ENCODE measurements around the gene HIRA. TPM values are rescaled to one million over a fixed set of nuclear protein-coding genes. Genes with fewer than 3 reads are reported as not detected.

The HIRA gene
- polyA plus RNA-seq, 3 donors = 1.8 to 20.7 (median 2.6) TPM

- Mint-ChIP-seq H3K4me3 (no peak overlapping the region), H3K27me3 (ENCODE audit: low read depth in 3 of 3) (peaks cover 0 to 2% (median 0%) of the 10 kb centered on the region in 3 donors), H3K9me3 (no peaks in the 10 kb centered on the region), H3K27ac (peak overlapping the region in 1 of 7 donors; percentile 1), H3K4me1 (peaks cover 29% of the 10 kb centered on the region), H3K36me3 (peaks cover 15 to 40% of the 10 kb centered on the region in 2 donors)
- intact Hi-C loops (cut with micrococcal nuclease) = no loop called here
- Histone ChIP-seq H3K27ac (ENCODE audit: low read depth in 1 of 2, low read length in 2 of 2) (no peak overlapping the region), H3K4me1 (ENCODE audit: control insufficient read depth in 1 of 2, insufficient read depth in 2 of 2, low read length in 2 of 2) (peaks cover 29 to 31% of the 10 kb centered on the region in 2 donors), H3K27me3 (ENCODE audit: control insufficient read depth in 2 of 2, insufficient read depth in 2 of 2, low read length in 2 of 2) (no peaks in the 10 kb centered on the region), H3K9ac (ENCODE audit: insufficient read depth, low read length, poor library complexity, severe bottlenecking) (no peak overlapping the region), H2AFZ (ENCODE audit: insufficient read depth, low read depth, low read length, poor library complexity, severe bottlenecking) (no peak overlapping the region), H3K79me2 (ENCODE audit: insufficient read depth, low read length) (peaks cover 24% of the 10 kb centered on the region), H4K20me1 (ENCODE audit: insufficient read depth, low read length) (peaks cover 11% of the 10 kb centered on the region), H3K4me2 (replicated peaks; ENCODE audit: extremely low read depth, low read length, poor library complexity, severe bottlenecking) (no peak overlapping the region), H3K36me3 (replicated peaks in 1 of 2; ENCODE audit: control insufficient read depth in 1 of 2, insufficient read depth in 2 of 2, low read length in 2 of 2) (peaks cover 13 to 36% of the 10 kb centered on the region in 2 donors), H3K9me3 (replicated peaks in 1 of 2; ENCODE audit: control insufficient read depth in 1 of 2, insufficient read depth in 1 of 2, low read length in 2 of 2) (no peaks in the 10 kb centered on the region), H3K4me3 (replicated peaks in 1 of 3; ENCODE audit: low read depth in 2 of 3, low read length in 3 of 3) (no peak overlapping the region)
- TF ChIP-seq CTCF (IDR thresholded peaks at IDR 0.05) = no peak
- no CpG with 5 or more reads among the region's 2 CpGs for WGBS (ENCODE audit: insufficient coverage)
- DNase-seq = no peak
These were observed 3.5 kb upstream of the HIRA start for GRCh38 chr22:19434829-19435580.

DNA sequence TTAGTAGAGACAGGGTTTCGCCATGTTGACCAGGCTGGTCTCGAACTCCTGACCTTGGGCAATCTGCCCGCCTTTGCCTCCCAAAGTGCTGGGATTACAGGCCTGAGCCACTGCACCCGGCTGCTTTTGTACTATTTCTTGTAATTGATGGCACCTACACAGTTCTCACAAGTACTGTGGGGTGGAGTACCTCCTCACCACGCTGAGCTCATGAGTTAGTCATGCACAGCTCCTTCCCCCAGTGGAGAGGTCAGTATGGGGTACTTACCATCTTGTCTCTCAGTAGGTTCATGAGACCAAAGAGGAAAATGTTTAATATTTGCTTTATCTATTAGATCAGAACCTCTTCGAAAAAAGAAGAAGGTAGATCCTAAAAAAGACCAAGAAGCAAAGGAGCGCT lies 2.9 kb upstream of the HIRA start:
- DNase-seq = no peak
- no peak overlapping the region for H3K9ac ChIP-seq (ENCODE audit: insufficient read depth, low read length, poor library complexity, severe bottlenecking)
- intact Hi-C loops (cut with micrococcal nuclease) = no loop called here

More for the DNA sequence above, 2.9 kb upstream of the HIRA start:
- Mint-ChIP-seq H3K9me3 (no peaks in the 10 kb centered on the region), H3K4me3 (no peak overlapping the region), H3K27me3 (ENCODE audit: low read depth in 3 of 3) (peaks cover 0 to 2% (median 0%) of the 10 kb centered on the region in 3 donors), H3K4me1 (peaks cover 35% of the 10 kb centered on the region), H3K27ac (no peak overlapping the region), H3K36me3 (peaks cover 13 to 36% of the 10 kb centered on the region in 2 donors)
- Histone ChIP-seq H3K27me3 (ENCODE audit: control insufficient read depth in 2 of 2, insufficient read depth in 2 of 2, low read length in 2 of 2) (no peaks in the 10 kb centered on the region), H2AFZ (ENCODE audit: insufficient read depth, low read depth, low read length, poor library complexity, severe bottlenecking) (no peak overlapping the region), H4K20me1 (ENCODE audit: insufficient read depth, low read length) (peaks cover 13% of the 10 kb centered on the region), H3K79me2 (ENCODE audit: insufficient read depth, low read length) (peaks cover 30% of the 10 kb centered on the region), H3K4me2 (replicated peaks; ENCODE audit: extremely low read depth, low read length, poor library complexity, severe bottlenecking) (no peak overlapping the region), H3K27ac (ENCODE audit: low read depth in 1 of 2, low read length in 2 of 2) (no peak overlapping the region), H3K4me3 (replicated peaks in 1 of 3; ENCODE audit: low read depth in 2 of 3, low read length in 3 of 3) (no peak overlapping the region), H3K9me3 (replicated peaks in 1 of 2; ENCODE audit: control insufficient read depth in 1 of 2, insufficient read depth in 1 of 2, low read length in 2 of 2) (no peaks in the 10 kb centered on the region), H3K4me1 (ENCODE audit: control insufficient read depth in 1 of 2, insufficient read depth in 2 of 2, low read length in 2 of 2) (peaks cover 35 to 37% of the 10 kb centered on the region in 2 donors), H3K36me3 (replicated peaks in 1 of 2; ENCODE audit: control insufficient read depth in 1 of 2, insufficient read depth in 2 of 2, low read length in 2 of 2) (peaks cover 13 to 30% of the 10 kb centered on the region in 2 donors)
- 100% methylated on average over 3 of the region's 7 CpGs for WGBS (ENCODE audit: insufficient coverage)
- no peak for TF ChIP-seq CTCF (IDR thresholded peaks at IDR 0.05)
